ENCODE results near the gene FCHO2.

FCHO2 gene

GRCh38 chr5:73093943-73094342 is 138.1 kb downstream of the FCHO2 start:
- WGBS: 93% methylated on average over 7 of the region's 7 CpGs

GRCh38 chr5:73094415-73094814 is 138.6 kb downstream of the FCHO2 start:
- Histone ChIP-seq H3K4me3 (ENCODE audit: low read length) (no peak overlapping the region), H3K9ac (ENCODE audit: low read depth, low read length) (no peak overlapping the region), H3K27me3 (ENCODE audit: insufficient read depth, low read length) (no peaks in the 10 kb centered on the region), H3K36me3 (ENCODE audit: insufficient read depth, low read length) (no peaks in the 10 kb centered on the region), H3K9me3 (ENCODE audit: insufficient read depth, low read depth, low read length) (peaks cover 10% of the 10 kb centered on the region; the same call in 1 of the 2 replicates), H3K4me1 (ENCODE audit: insufficient read depth, low read length) (no peaks in the 10 kb centered on the region), H3K27ac (ENCODE audit: low read depth, low read length) (no peak overlapping the region)
- 100% methylated on average over 1 of the region's 1 CpG for WGBS

More at GRCh38 chr5:73093943-73094342, 138.1 kb downstream of the FCHO2 start:
- Histone ChIP-seq H3K9me3 (ENCODE audit: insufficient read depth, low read depth, low read length) (peaks cover 10% of the 10 kb centered on the region; the same call in 1 of the 2 replicates), H3K27me3 (ENCODE audit: insufficient read depth, low read length) (no peaks in the 10 kb centered on the region), H3K4me1 (ENCODE audit: insufficient read depth, low read length) (no peaks in the 10 kb centered on the region), H3K36me3 (ENCODE audit: insufficient read depth, low read length) (no peaks in the 10 kb centered on the region), H3K4me3 (ENCODE audit: low read length) (no peak overlapping the region), H3K27ac (ENCODE audit: low read depth, low read length) (no peak overlapping the region), H3K9ac (ENCODE audit: low read depth, low read length) (no peak overlapping the region)

DNA sequence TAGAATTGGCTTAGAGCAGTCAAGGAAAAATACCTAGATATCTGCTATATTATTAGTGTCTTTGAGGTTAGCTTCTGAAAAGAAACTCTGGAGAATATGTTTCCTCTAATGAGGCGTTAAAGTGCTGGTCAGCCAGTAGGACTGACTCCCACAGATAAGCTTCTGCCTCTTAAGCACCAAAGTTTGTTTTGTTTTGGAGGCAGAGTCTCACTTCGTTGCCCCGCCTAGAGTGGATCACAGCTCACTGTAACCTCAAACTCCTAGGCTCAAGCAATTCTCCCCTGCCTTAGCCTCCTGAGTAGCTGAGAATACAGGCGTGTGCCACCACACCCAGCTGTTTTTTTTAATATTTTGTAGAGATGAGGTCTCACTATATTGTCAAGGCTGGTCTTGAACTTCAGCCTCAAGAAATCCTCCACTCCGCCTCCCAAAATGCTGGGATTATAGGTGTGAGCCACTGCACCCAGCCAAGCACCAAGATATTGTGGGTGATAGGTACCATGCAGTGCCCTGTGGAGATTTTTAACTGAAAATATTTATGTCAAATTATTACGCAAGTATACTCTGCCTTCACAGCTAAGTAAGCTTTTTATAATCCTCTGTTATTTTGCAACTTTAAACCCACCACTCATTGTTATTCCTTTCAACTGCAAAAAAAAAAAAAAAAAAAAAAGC is 139.9 kb downstream of the FCHO2 start:
- H3K27ac ChIP-seq (ENCODE audit: low read depth, low read length): no peak overlapping the region
- peaks cover 10% of the 10 kb centered on the region; the same call in 1 of the 2 replicates for H3K9me3 ChIP-seq (ENCODE audit: insufficient read depth, low read depth, low read length)
- 90% methylated on average over 6 of the region's 6 CpGs for WGBS

GRCh38 chr5:73096239-73096575 is 140.4 kb downstream of the FCHO2 start:
- Histone ChIP-seq H3K4me3 (ENCODE audit: low read length) (no peak overlapping the region), H3K36me3 (ENCODE audit: insufficient read depth, low read length) (no peaks in the 10 kb centered on the region), H3K9me3 (ENCODE audit: insufficient read depth, low read depth, low read length) (peaks cover 10% of the 10 kb centered on the region; the same call in 1 of the 2 replicates), H3K27ac (ENCODE audit: low read depth, low read length) (no peak overlapping the region), H3K27me3 (ENCODE audit: insufficient read depth, low read length) (no peaks in the 10 kb centered on the region), H3K9ac (ENCODE audit: low read depth, low read length) (no peak overlapping the region), H3K4me1 (ENCODE audit: insufficient read depth, low read length) (no peaks in the 10 kb centered on the region)
- WGBS: 100% methylated on average over 1 of the region's 1 CpG

More for the DNA sequence above, 139.9 kb downstream of the FCHO2 start:
- Histone ChIP-seq H3K4me1 (ENCODE audit: insufficient read depth, low read length) (no peaks in the 10 kb centered on the region), H3K4me3 (ENCODE audit: low read length) (no peak overlapping the region), H3K9ac (ENCODE audit: low read depth, low read length) (no peak overlapping the region), H3K36me3 (ENCODE audit: insufficient read depth, low read length) (no peaks in the 10 kb centered on the region), H3K27me3 (ENCODE audit: insufficient read depth, low read length) (no peaks in the 10 kb centered on the region)

DNA sequence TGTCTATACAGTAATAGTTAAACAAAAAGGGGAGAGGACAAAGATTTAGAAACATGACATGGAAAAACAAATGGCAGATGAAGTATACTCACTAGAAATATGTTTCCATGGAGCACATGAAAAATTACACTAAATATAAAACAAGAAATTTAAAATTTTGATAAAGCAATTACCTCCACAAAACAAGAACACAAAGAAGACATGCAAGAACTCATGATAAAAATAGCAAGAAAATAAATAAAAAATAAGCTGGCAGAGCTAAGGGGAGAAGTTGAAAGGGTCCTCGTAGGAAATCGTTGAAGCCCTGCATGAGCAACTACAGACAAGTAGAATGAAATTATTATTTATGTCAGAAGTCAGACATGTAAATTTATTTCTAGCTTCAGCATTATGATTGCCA is 141.9 kb downstream of the FCHO2 start:
- no peaks in the 10 kb centered on the region for H3K27me3 ChIP-seq (ENCODE audit: insufficient read depth, low read length)
- H3K9me3 ChIP-seq (ENCODE audit: insufficient read depth, low read depth, low read length): peaks cover 10% of the 10 kb centered on the region; the same call in 1 of the 2 replicates
- 83% methylated on average over 2 of the region's 2 CpGs for WGBS
- no peak overlapping the region for H3K4me3 ChIP-seq (ENCODE audit: low read length)
- no peak overlapping the region for H3K9ac ChIP-seq (ENCODE audit: low read depth, low read length)
- no peaks in the 10 kb centered on the region for H3K36me3 ChIP-seq (ENCODE audit: insufficient read depth, low read length)
- no peak overlapping the region for H3K27ac ChIP-seq (ENCODE audit: low read depth, low read length)
- no peaks in the 10 kb centered on the region for H3K4me1 ChIP-seq (ENCODE audit: insufficient read depth, low read length)

DNA sequence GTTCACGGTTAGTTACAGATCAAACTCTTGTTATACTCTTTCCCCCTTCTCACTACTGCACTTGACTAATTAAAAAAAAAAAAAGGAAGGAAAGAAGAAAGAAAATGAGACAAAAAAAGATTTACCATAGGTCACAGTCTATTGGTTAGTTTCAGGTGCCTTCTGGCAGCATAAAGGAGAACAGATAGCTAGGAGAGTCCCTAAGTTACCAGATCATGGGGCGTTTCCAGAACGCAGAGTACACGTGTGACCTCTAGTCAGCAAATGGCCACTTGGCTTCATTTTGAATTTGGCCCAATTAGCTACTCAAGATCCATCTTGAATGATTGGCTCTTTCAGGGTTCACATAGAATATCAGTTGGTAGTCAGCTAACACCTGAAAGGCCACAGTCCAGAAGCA is 144.3 kb downstream of the FCHO2 start:
- no peak overlapping the region for H3K4me3 ChIP-seq (ENCODE audit: low read length)
- H3K4me1 ChIP-seq (ENCODE audit: insufficient read depth, low read length): no peaks in the 10 kb centered on the region
- peaks cover 10% of the 10 kb centered on the region; the same call in 1 of the 2 replicates for H3K9me3 ChIP-seq (ENCODE audit: insufficient read depth, low read depth, low read length)
- WGBS: 93% methylated on average over 3 of the region's 4 CpGs
- no peak overlapping the region for H3K9ac ChIP-seq (ENCODE audit: low read depth, low read length)
- no peaks in the 10 kb centered on the region for H3K27me3 ChIP-seq (ENCODE audit: insufficient read depth, low read length)
- H3K36me3 ChIP-seq (ENCODE audit: insufficient read depth, low read length): no peaks in the 10 kb centered on the region
- H3K27ac ChIP-seq (ENCODE audit: low read depth, low read length): no peak overlapping the region

DNA sequence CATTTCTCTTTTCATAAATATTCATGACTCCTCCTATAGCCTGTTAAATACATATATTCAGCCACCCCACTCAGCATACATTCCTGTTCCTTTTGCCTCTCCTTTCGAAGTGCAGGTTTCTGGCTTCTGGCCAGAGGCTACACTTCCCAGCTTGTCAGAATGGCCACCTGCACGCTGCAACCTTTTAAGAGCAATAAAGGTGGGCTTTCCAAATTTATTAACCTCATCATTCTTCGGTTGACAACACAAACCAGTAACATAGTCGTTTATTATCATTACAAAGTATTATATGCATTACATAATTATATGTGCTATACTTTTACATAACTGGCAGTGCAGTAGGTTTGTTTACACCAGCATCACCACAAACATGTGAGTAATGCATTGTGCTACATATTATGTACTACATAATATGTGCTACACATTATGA is 148.0 kb downstream of the FCHO2 start:
- peaks cover 4% of the 10 kb centered on the region; the same call in 1 of the 2 replicates for H3K9me3 ChIP-seq (ENCODE audit: insufficient read depth, low read depth, low read length)
- no peak overlapping the region for H3K27ac ChIP-seq (ENCODE audit: low read depth, low read length)
- H3K36me3 ChIP-seq (ENCODE audit: insufficient read depth, low read length): no peaks in the 10 kb centered on the region
- no peak overlapping the region for H3K4me3 ChIP-seq (ENCODE audit: low read length)
- no peaks in the 10 kb centered on the region for H3K27me3 ChIP-seq (ENCODE audit: insufficient read depth, low read length)
- H3K9ac ChIP-seq (ENCODE audit: low read depth, low read length): no peak overlapping the region
- no peaks in the 10 kb centered on the region for H3K4me1 ChIP-seq (ENCODE audit: insufficient read depth, low read length)
- WGBS: 91% methylated on average over 3 of the region's 4 CpGs

GRCh38 chr5:73104326-73104725 is 148.5 kb downstream of the FCHO2 start:
- no peak overlapping the region for H3K4me3 ChIP-seq (ENCODE audit: low read length)
- H3K36me3 ChIP-seq (ENCODE audit: insufficient read depth, low read length): no peaks in the 10 kb centered on the region
- H3K4me1 ChIP-seq (ENCODE audit: insufficient read depth, low read length): no peaks in the 10 kb centered on the region
- peaks cover 4% of the 10 kb centered on the region; the same call in 1 of the 2 replicates for H3K9me3 ChIP-seq (ENCODE audit: insufficient read depth, low read depth, low read length)
- H3K27ac ChIP-seq (ENCODE audit: low read depth, low read length): no peak overlapping the region
- 78% methylated on average over 1 of the region's 1 CpG for WGBS
- H3K9ac ChIP-seq (ENCODE audit: low read depth, low read length): no peak overlapping the region
- no peaks in the 10 kb centered on the region for H3K27me3 ChIP-seq (ENCODE audit: insufficient read depth, low read length)

DNA sequence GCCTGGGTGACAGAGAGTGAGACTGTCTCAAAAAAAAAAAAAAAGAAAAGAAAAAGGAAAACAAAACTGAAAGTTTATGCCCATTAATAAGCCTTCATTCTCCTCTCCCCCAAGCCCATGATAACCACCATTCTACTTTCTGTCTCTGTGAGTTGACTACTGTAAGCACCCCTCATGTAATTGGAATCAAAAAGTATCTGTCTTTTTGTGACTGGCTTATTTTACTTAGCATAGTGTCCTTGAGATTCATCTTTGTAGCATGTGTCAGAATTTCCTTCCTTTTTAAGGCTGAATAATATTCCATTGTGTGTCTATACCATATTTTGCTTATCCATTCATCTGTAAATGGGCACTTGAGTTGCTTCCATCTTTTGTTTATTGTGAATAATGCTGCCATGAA is 150.5 kb downstream of the FCHO2 start:
- Histone ChIP-seq H3K9ac (ENCODE audit: low read depth, low read length) (no peak overlapping the region), H3K9me3 (ENCODE audit: insufficient read depth, low read depth, low read length) (peaks cover 4% of the 10 kb centered on the region; the same call in 1 of the 2 replicates), H3K36me3 (ENCODE audit: insufficient read depth, low read length) (no peaks in the 10 kb centered on the region), H3K4me3 (ENCODE audit: low read length) (no peak overlapping the region), H3K27ac (ENCODE audit: low read depth, low read length) (no peak overlapping the region), H3K27me3 (ENCODE audit: insufficient read depth, low read length) (no peaks in the 10 kb centered on the region), H3K4me1 (ENCODE audit: insufficient read depth, low read length) (no peaks in the 10 kb centered on the region)

GRCh38 chr5:73110190-73110589 is 154.3 kb downstream of the FCHO2 start:
- H3K27ac ChIP-seq (ENCODE audit: low read depth, low read length): no peak overlapping the region
- 96% methylated on average over 1 of the region's 1 CpG for WGBS

GRCh38 chr5:73111536-73111935 is 155.7 kb downstream of the FCHO2 start:
- no peak overlapping the region for H3K27ac ChIP-seq (ENCODE audit: low read depth, low read length)
- WGBS: 85% methylated on average over 1 of the region's 1 CpG
- H3K4me3 ChIP-seq (ENCODE audit: low read length): no peak overlapping the region
- no peaks in the 10 kb centered on the region for H3K4me1 ChIP-seq (ENCODE audit: insufficient read depth, low read length)
- no peaks in the 10 kb centered on the region for H3K36me3 ChIP-seq (ENCODE audit: insufficient read depth, low read length)
- no peak overlapping the region for H3K9ac ChIP-seq (ENCODE audit: low read depth, low read length)
- H3K9me3 ChIP-seq (ENCODE audit: insufficient read depth, low read depth, low read length): peaks cover 4% of the 10 kb centered on the region; the same call in 1 of the 2 replicates
- H3K27me3 ChIP-seq (ENCODE audit: insufficient read depth, low read length): peaks cover 4% of the 10 kb centered on the region; the same call in 1 of the 2 replicates

More at GRCh38 chr5:73110190-73110589, 154.3 kb downstream of the FCHO2 start:
- H3K9me3 ChIP-seq (ENCODE audit: insufficient read depth, low read depth, low read length): peaks cover 4% of the 10 kb centered on the region; the same call in 1 of the 2 replicates
- H3K4me1 ChIP-seq (ENCODE audit: insufficient read depth, low read length): no peaks in the 10 kb centered on the region
- no peak overlapping the region for H3K9ac ChIP-seq (ENCODE audit: low read depth, low read length)
- no peaks in the 10 kb centered on the region for H3K36me3 ChIP-seq (ENCODE audit: insufficient read depth, low read length)
- no peak overlapping the region for H3K4me3 ChIP-seq (ENCODE audit: low read length)
- no peaks in the 10 kb centered on the region for H3K27me3 ChIP-seq (ENCODE audit: insufficient read depth, low read length)
